B cell (primary cell): ENCODE data around the gene DPP10.

Experiments
- EZH2 ChIP-seq: IDR thresholded peaks from 2 replicates; pipeline ENCODE4 v1.6.1; 2012; ENCODE audit warnings: borderline replicate concordance, low read depth, mild to moderate bottlenecking, moderate library complexity, low read length; ENCODE audit not compliant: insufficient read depth, poor library complexity, severe bottlenecking
- TF ChIP-seq, protein P1 (sequence below): fragments of 200-600 bp; IDR thresholded peaks from one replicate; pipeline ENCODE4 v1.8.0; 2022; ENCODE audit warnings: antibody characterized with exemption, mild to moderate bottlenecking

DNA sequence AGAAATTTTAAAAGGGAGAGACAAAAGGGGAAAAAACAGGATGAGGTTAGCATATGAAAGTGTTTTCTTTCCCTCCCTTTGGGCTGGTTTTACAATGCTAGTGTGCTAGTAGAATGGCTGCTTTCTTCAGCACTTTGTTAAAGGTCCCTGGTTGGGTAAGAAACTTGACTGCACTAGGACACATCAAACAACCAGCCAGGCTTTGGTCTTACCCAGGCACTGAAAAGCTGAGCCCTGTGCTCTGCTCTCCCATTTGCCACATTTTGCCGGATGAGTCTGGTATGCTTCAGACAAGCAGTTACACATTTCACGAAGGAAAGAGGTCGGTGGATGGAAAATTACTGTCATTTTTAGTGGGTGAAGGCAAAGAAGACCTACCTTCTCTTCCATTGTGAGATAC, 242.0 kb downstream of the DPP10 start:
- TF ChIP-seq, protein P1, sequence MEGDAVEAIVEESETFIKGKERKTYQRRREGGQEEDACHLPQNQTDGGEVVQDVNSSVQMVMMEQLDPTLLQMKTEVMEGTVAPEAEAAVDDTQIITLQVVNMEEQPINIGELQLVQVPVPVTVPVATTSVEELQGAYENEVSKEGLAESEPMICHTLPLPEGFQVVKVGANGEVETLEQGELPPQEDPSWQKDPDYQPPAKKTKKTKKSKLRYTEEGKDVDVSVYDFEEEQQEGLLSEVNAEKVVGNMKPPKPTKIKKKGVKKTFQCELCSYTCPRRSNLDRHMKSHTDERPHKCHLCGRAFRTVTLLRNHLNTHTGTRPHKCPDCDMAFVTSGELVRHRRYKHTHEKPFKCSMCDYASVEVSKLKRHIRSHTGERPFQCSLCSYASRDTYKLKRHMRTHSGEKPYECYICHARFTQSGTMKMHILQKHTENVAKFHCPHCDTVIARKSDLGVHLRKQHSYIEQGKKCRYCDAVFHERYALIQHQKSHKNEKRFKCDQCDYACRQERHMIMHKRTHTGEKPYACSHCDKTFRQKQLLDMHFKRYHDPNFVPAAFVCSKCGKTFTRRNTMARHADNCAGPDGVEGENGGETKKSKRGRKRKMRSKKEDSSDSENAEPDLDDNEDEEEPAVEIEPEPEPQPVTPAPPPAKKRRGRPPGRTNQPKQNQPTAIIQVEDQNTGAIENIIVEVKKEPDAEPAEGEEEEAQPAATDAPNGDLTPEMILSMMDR = no peak
- TF ChIP-seq EZH2 = no peak
